GM08714 (cell line): ENCODE results near the gene CUL4A.

Experiments used
- H3K4me3 ChIP-seq: fragments of 200-500 bp; sonication (Bioruptor generic); 2 replicates; pipeline ENCODE4 v1.5.1; 2014; ENCODE audit warnings: mild to moderate bottlenecking, low read length, inconsistent platforms
- ZNF274 ChIP-seq: IDR thresholded peaks from 2 replicates; pipeline ENCODE4 v1.6.1; 2012; ENCODE audit warnings: mild to moderate bottlenecking, low read depth, low read length

The CUL4A gene

DNA sequence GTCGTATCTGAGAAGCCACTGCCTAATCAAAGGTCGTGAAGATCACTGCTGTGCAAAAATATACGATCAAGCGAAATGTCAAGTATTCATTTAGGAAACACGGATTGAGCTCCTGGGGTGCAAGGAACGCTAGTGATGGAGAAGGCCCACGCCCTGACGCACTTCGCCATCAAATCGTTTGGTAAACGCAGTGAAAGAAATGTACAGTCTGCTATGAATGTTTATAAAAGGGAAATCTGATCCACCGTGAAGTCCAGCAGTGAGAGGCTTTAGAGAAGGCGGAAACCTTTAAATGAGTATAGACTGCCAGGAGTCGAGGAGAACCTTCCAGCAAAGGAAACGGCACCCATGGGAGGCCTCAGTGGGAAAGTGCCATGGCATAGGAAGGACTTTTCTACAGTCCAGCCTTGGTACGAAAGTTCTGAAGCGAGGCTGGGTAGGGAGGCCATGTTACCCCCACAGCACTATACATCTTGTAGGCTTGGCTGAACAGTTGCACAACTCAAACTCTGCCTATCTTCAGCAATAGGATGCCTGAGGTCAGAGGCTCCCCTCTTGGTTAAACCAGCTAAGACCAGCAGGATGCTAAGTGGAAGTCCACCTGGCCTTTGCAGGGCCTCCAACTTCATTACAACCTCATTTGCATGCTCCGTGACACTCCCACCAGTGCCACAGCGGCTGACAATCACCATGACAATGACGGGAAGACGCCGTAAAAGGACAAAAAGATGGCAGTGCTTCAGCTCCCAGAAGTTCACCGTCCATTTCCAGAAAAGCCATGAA lies 21.3 kb upstream of the CUL4A start:
- no peak overlapping the region for H3K4me3 ChIP-seq
- TF ChIP-seq ZNF274, result no peak

GRCh38 chr13:113190181-113190580 lies 19.2 kb upstream of the CUL4A start:
- no peak overlapping the region for H3K4me3 ChIP-seq
- TF ChIP-seq ZNF274, result no peak

DNA sequence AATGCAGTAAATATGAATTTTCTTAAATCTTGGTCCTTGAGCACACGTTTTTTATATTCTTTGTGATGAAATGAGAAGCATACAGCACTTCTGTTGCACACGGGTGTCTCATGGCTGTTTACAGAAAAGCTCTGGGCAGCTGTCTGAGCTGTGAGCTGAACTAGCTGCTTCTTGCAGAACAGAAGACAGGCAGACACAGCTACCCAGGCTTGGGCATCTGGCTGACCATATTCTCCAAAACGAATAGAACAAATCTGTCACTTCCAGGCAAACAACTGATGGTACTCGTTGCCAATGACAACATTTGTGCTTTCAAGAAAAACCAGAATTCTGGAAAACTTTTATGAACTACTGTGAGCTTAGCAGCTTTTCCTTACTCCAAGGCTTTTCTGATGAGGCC lies 17.1 kb upstream of the CUL4A start:
- TF ChIP-seq ZNF274, result no peak
- no peak overlapping the region for H3K4me3 ChIP-seq

GRCh38 chr13:113192902-113193301 lies 16.5 kb upstream of the CUL4A start:
- H3K4me3 ChIP-seq, result no peak overlapping the region
- no peak for TF ChIP-seq ZNF274

DNA sequence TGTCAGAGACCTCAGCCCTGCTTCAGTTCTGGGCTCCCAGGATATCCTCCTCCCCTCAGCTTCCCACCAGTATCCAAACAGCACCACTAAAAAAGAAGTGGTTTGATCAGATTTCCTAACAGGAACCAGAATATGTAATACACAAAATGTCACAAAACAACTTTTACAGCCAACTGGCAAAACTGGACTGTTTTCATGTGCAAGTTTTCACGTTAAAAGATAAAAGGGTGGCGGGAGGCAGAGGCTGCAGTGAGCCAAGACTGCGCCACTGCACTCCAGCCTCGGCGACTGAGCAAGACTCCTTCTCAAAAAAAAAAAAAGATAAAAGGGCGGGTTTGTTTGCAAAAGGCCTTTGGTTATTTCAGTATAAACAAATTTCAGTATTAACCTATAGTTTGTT lies 14.1 kb upstream of the CUL4A start:
- no peak overlapping the region for H3K4me3 ChIP-seq
- no peak for TF ChIP-seq ZNF274

GRCh38 chr13:113196970-113197737 lies 12.3 kb upstream of the CUL4A start:
- no peak for TF ChIP-seq ZNF274
- no peak overlapping the region for H3K4me3 ChIP-seq

- TF ChIP-seq ZNF274, result no peak
- H3K4me3 ChIP-seq, result no peak overlapping the region
Measured at GRCh38 chr13:113201815-113202214, 7.6 kb upstream of the CUL4A start.

- TF ChIP-seq ZNF274, result no peak
- no peak overlapping the region for H3K4me3 ChIP-seq
Measured at GRCh38 chr13:113202912-113203311, 6.5 kb upstream of the CUL4A start.

GRCh38 chr13:113203507-113204377 lies 5.7 kb upstream of the CUL4A start:
- no peak overlapping the region for H3K4me3 ChIP-seq
- TF ChIP-seq ZNF274, result no peak

- no peak overlapping the region for H3K4me3 ChIP-seq
- TF ChIP-seq ZNF274, result no peak
Measured at GRCh38 chr13:113204378-113204734, 5.1 kb upstream of the CUL4A start.

DNA sequence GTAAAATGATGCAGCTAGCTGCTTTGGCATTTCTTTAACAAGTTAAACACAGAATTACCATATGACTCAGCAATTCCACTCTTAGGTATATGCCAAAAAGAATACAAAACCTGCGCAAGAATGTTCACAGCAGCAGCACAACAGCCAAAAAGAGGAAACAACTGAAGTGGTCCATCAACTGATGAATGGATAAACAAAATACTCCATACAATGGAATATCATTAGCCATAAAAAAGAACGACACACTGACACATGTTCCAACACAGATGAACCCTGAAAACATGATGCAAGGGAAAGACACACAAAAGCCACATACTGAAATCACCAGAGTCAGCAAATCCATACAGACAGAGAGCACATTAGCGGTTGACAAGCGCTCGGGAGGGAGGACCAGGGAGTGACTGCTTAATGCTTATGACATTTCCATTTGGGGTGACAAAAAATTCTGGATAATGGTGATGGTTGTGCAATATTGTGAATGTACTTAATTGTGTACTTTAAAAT lies 3.9 kb upstream of the CUL4A start:
- H3K4me3 ChIP-seq, result no peak overlapping the region
- no peak for TF ChIP-seq ZNF274

- H3K4me3 ChIP-seq, result peak overlapping the region; percentile 94
- no peak for TF ChIP-seq ZNF274
Measured at GRCh38 chr13:113207460-113207859, 2.0 kb upstream of the CUL4A start.

DNA sequence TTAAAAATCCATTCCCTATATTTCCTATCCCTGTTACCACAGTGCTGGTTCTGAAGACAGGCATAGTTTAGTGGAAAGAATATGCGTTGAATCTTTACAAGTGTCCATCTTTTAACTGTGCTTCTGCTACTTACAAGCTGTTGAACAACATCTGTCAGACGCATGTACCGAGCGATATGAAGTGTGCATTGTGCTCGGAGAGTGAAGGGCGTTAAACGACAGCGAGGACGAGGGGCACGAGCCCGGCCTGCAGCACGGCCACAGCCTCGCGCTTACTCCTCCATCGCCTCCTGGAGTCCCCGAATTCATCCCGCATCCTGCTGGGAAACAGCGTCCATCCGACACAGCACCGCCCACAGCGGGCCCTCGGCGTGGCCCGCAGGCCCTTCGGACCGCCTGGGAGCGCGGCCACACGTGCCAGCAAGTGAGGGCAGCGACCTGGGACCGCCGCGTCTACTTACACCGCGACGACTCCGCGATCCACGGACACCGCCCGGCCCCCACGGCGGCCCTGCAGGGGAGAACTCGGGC lies 1.5 kb upstream of the CUL4A start:
- TF ChIP-seq ZNF274, result no peak
- peak overlapping the region; percentile 94 for H3K4me3 ChIP-seq
